SK-N-SH (cell line): Measurements from ENCODE around the gene DENND1A. TPM values are rescaled to one million over a fixed set of nuclear protein-coding genes. Genes with fewer than 3 reads are reported as not detected.

Experiments used
- CTCF ChIA-PET: fragments of 300-600, 350-600 bp; formaldehyde crosslinking; extraction: SDS; loops from one replicate; lab custom pipeline; 2021; lab: Yijun Ruan, JAX
- POLR2A ChIA-PET: fragments of 350-600 bp; sonication (Branson Sonifier 250); formaldehyde crosslinking; extraction: SDS; loops from one replicate; lab custom pipeline; 2020; ENCODE audit warnings: antibody characterized with exemption, inconsistent platforms; lab: Yijun Ruan, JAX
- DNase-seq: peaks from one replicate; pipeline ENCODE4 v3.0.0; 2012
- H2AFZ ChIP-seq: fragments of 200-600 bp; sonication (generic); 2 replicates; pipeline ENCODE4 v1.8.1; 2016; ENCODE audit warnings: antibody characterized with exemption, mild to moderate bottlenecking, low read depth
- H3F3A ChIP-seq: fragments of 200-600 bp; sonication (generic); replicated peaks from 2 replicates; pipeline ENCODE3; 2016; ENCODE audit warnings: antibody characterized with exemption, mild to moderate bottlenecking; ENCODE audit not compliant: insufficient read depth
- H3K27ac ChIP-seq, 2 experiments: fragments of 200-500 bp in 1 of 2; fragments of 200-600 bp in 1 of 2; sonication (Bioruptor generic) in 1 of 2; sonication (generic), shearing (Covaris generic) in 1 of 2; 2 replicates each; pipeline versions ENCODE4 v1.5.1 to v1.6.1; 2014 to 2016; ENCODE audit warnings: low read depth in 2 of 2, inconsistent platforms in 1 of 2, low read length in 1 of 2, mild to moderate bottlenecking in 1 of 2, mixed read lengths in 1 of 2
- H3K27me3 ChIP-seq: fragments of 200-600 bp; sonication (generic), shearing (Covaris generic); 2 replicates; pipeline ENCODE4 v1.6.1; 2016; ENCODE audit warnings: mixed run types; ENCODE audit not compliant: insufficient read depth
- H3K36me3 ChIP-seq, 2 experiments: fragments of 200-500 bp in 1 of 2; fragments of 200-600 bp in 1 of 2; sonication (Bioruptor generic) in 1 of 2; sonication (generic) in 1 of 2; replicated peaks in 1 of 2; 2 replicates each; pipeline versions ENCODE3 to v1.5.1; 2014 to 2016; ENCODE audit warnings: low read length in 1 of 2, mild to moderate bottlenecking in 1 of 2; ENCODE audit not compliant: insufficient read depth in 2 of 2, control insufficient read depth in 1 of 2
- H3K4me1 ChIP-seq, 2 experiments: fragments of 200-500 bp in 1 of 2; fragments of 200-600 bp in 1 of 2; sonication (Bioruptor generic) in 1 of 2; sonication (generic), shearing (Covaris generic) in 1 of 2; 2 replicates each; pipeline versions ENCODE4 v1.5.1 to v1.6.1; 2014 to 2016; ENCODE audit warnings: low read depth in 1 of 2, low read length in 1 of 2, mixed run types in 1 of 2; ENCODE audit not compliant: insufficient read depth in 2 of 2, control insufficient read depth in 1 of 2
- H3K4me2 ChIP-seq: fragments of 200-600 bp; sonication (generic), shearing (Covaris generic); 2 replicates; pipeline ENCODE4 v1.6.1; 2017; ENCODE audit warnings: mixed run types
- H3K4me3 ChIP-seq, 2 experiments: fragments of 200-500 bp in 1 of 2; fragments of 200-600 bp in 1 of 2; sonication (Bioruptor generic) in 1 of 2; sonication (generic), shearing (Covaris generic) in 1 of 2; 2 replicates each; pipeline versions ENCODE4 v1.5.1 to v1.8.1; 2014 to 2016; ENCODE audit warnings: low read depth in 2 of 2, inconsistent platforms in 1 of 2, low read length in 1 of 2, mild to moderate bottlenecking in 1 of 2, mixed read lengths in 1 of 2, moderate library complexity in 1 of 2
- H3K79me2 ChIP-seq: fragments of 200-600 bp; sonication (generic); 2 replicates; pipeline ENCODE4 v1.8.1; 2017; ENCODE audit warnings: mild to moderate bottlenecking; ENCODE audit not compliant: insufficient read depth
- H3K9ac ChIP-seq: fragments of 200-600 bp; sonication (generic); 2 replicates; pipeline ENCODE4 v1.6.1; 2017; ENCODE audit warnings: mixed run types
- H3K9me2 ChIP-seq: fragments of 200-600 bp; sonication (generic); 2 replicates; pipeline ENCODE4 v1.6.1; 2017; ENCODE audit warnings: mixed run types
- H3K9me3 ChIP-seq: fragments of 200-600 bp; sonication (generic); 2 replicates; pipeline ENCODE4 v1.6.1; 2017; ENCODE audit warnings: mixed run types, mild to moderate bottlenecking, moderate library complexity
- H4K20me1 ChIP-seq: fragments of 200-600 bp; sonication (generic); 2 replicates; pipeline ENCODE4 v1.6.1; 2017; ENCODE audit warnings: mild to moderate bottlenecking, mixed run types; ENCODE audit not compliant: insufficient read depth
- CHD2 ChIP-seq: fragments of 150-350 bp; IDR thresholded peaks from 2 replicates; pipeline ENCODE4 v1.6.1; 2018; ENCODE audit warnings: low read length; ENCODE audit not compliant: partially characterized antibody
- ELF1 ChIP-seq: IDR thresholded peaks from 2 replicates; pipeline ENCODE4 v1.4.0; 2012
- EP300 ChIP-seq, 2 experiments: IDR thresholded peaks; 2 replicates each; pipeline versions ENCODE4 v1.4.0 to v1.6.1; 2012; ENCODE audit warnings: borderline replicate concordance in 1 of 2, low read depth in 1 of 2, low read length in 1 of 2
- FOSL2 ChIP-seq: IDR thresholded peaks from 2 replicates; pipeline ENCODE4 v1.4.0; 2012; ENCODE audit warnings: low read depth, mild to moderate bottlenecking, moderate library complexity, borderline replicate concordance
- FOXJ3 ChIP-seq: sonication (generic); formaldehyde crosslinking; IDR thresholded peaks from 2 replicates; pipeline ENCODE4 v1.5.1; 2020; ENCODE audit warnings: mild to moderate bottlenecking, missing genetic modification reagents
- FOXM1 ChIP-seq: IDR thresholded peaks from 2 replicates; pipeline ENCODE4 v1.4.0; 2012; ENCODE audit warnings: low read depth, mild to moderate bottlenecking
- GABPA ChIP-seq: IDR thresholded peaks from 2 replicates; pipeline ENCODE4 v1.4.0; 2012; ENCODE audit warnings: low read depth, mild to moderate bottlenecking
- GATA2 ChIP-seq: sonication (generic); formaldehyde crosslinking; IDR thresholded peaks from 2 replicates; pipeline ENCODE4 v1.5.0; 2020; ENCODE audit warnings: mild to moderate bottlenecking, missing genetic modification reagents
- JUND ChIP-seq: IDR thresholded peaks from 2 replicates; pipeline ENCODE4 v1.4.0; 2012
- MAX ChIP-seq: IDR thresholded peaks from 2 replicates; pipeline ENCODE4 v1.4.0; 2012; ENCODE audit warnings: low read depth
- MEF2A ChIP-seq: IDR thresholded peaks from 2 replicates; pipeline ENCODE4 v1.4.0; 2012; ENCODE audit warnings: low read depth, borderline replicate concordance
- NRF1 ChIP-seq: IDR thresholded peaks from 2 replicates; pipeline ENCODE4 v1.6.1; 2012; ENCODE audit warnings: low read depth, mild to moderate bottlenecking, low read length
- POLR2AphosphoS5 ChIP-seq: IDR thresholded peaks from 2 replicates; pipeline ENCODE4 v1.6.1; 2012; ENCODE audit warnings: low read depth, low read length
- RAD21 ChIP-seq: IDR thresholded peaks from 2 replicates; pipeline ENCODE4 v1.6.1; 2012; ENCODE audit warnings: mild to moderate bottlenecking, low read length
- RCOR1 ChIP-seq: fragments of 150-350 bp; IDR thresholded peaks from 2 replicates; pipeline ENCODE4 v1.6.1; 2017; ENCODE audit warnings: antibody characterized with exemption, low read length
- RFX5 ChIP-seq: IDR thresholded peaks from 2 replicates; pipeline ENCODE4 v1.6.1; 2012; ENCODE audit warnings: mild to moderate bottlenecking, improper control_type of control experiment, low read length
- RXRA ChIP-seq: IDR thresholded peaks from 2 replicates; pipeline ENCODE4 v1.4.0; 2012; ENCODE audit warnings: low read depth, mild to moderate bottlenecking, borderline replicate concordance
- SMC3 ChIP-seq: IDR thresholded peaks from 2 replicates; pipeline ENCODE4 v1.6.1; 2012; ENCODE audit warnings: low read depth, low read length, improper control_type of control experiment
- TEAD4 ChIP-seq: IDR thresholded peaks from 2 replicates; pipeline ENCODE4 v1.4.0; 2012; ENCODE audit warnings: mild to moderate bottlenecking, borderline replicate concordance; ENCODE audit not compliant: insufficient read depth
- YY1 ChIP-seq: IDR thresholded peaks from 2 replicates; pipeline ENCODE4 v1.4.0; 2012; ENCODE audit warnings: low read depth, mild to moderate bottlenecking
- WGBS: methylation state at CpG from one replicate; pipeline ENCODE4 v1.1.6; 2017; ENCODE audit warnings: low lambda C conversion rate; 5-methylcytosine and 5-hydroxymethylcytosine counted together
- polyA plus RNA-seq, 3 experiments: library from polyadenylated mRNA; depleted of rRNA; stranded (reverse); fragments of >200 nt; gene quantifications; 2 replicates each; pipeline ENCODE4 v1.2.3, GENCODE V29; 2012
- TF ChIP-seq, protein P1 (sequence below): IDR thresholded peaks from 2 replicates; pipeline ENCODE4; 2012
- TF ChIP-seq, protein P2 (sequence below): fragments of 150-350 bp; IDR thresholded peaks from 2 replicates; pipeline ENCODE4 v1.6.1; 2016; ENCODE audit warnings: mild to moderate bottlenecking, low read depth, low read length
- TF ChIP-seq, protein P3 (sequence below): IDR thresholded peaks from 2 replicates; pipeline ENCODE4 v1.4.0; 2012; ENCODE audit warnings: low read depth, borderline replicate concordance
- TF ChIP-seq, protein P4 (sequence below): fragments of 200-600 bp; sonication (generic); IDR thresholded peaks from 2 replicates; pipeline ENCODE4 v1.6.1; 2017; ENCODE audit warnings: antibody characterized with exemption, mild to moderate bottlenecking, moderate library complexity

The DENND1A gene
- polyA plus RNA-seq, 1 of the 3 experiments (the other 2 are of a cell fraction), result 25.4 TPM

GRCh38 chr9:123772967-123773366 is 157.0 kb downstream of the DENND1A start:
- no peaks in the 10 kb centered on the region for H3K9me3 ChIP-seq
- no peaks in the 10 kb centered on the region for H3K36me3 ChIP-seq
- H3K4me3 ChIP-seq, result no peak overlapping the region
- H3K4me1 ChIP-seq, result peaks cover 3 to 8% of the 10 kb centered on the region in 2 experiments; a peak in 2 of 4 replicates
- no peak for DNase-seq
- H3K9me2 ChIP-seq, result no peaks in the 10 kb centered on the region
- no peaks in the 10 kb centered on the region for H3K79me2 ChIP-seq
- H2AFZ ChIP-seq, result no peak overlapping the region
- H3K4me2 ChIP-seq, result no peak overlapping the region
- peaks cover 3% of the 10 kb centered on the region for H3F3A ChIP-seq
- WGBS, result 90% methylated on average over 1 of the region's 1 CpG
- no peak for TF ChIP-seq YY1
- TF ChIP-seq, protein P1, sequence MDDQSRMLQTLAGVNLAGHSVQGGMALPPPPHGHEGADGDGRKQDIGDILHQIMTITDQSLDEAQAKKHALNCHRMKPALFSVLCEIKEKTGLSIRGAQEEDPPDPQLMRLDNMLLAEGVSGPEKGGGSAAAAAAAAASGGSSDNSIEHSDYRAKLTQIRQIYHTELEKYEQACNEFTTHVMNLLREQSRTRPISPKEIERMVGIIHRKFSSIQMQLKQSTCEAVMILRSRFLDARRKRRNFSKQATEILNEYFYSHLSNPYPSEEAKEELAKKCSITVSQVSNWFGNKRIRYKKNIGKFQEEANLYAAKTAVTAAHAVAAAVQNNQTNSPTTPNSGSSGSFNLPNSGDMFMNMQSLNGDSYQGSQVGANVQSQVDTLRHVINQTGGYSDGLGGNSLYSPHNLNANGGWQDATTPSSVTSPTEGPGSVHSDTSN, result no peak
- no peak for TF ChIP-seq RFX5
- no peak for TF ChIP-seq SMC3
- TF ChIP-seq RCOR1, result no peak
- TF ChIP-seq JUND, result no peak
- no peak for TF ChIP-seq RAD21
- TF ChIP-seq FOSL2, result no peak
- no peak for TF ChIP-seq FOXJ3 (CRISPR knock-in tag)
- TF ChIP-seq, protein P2, sequence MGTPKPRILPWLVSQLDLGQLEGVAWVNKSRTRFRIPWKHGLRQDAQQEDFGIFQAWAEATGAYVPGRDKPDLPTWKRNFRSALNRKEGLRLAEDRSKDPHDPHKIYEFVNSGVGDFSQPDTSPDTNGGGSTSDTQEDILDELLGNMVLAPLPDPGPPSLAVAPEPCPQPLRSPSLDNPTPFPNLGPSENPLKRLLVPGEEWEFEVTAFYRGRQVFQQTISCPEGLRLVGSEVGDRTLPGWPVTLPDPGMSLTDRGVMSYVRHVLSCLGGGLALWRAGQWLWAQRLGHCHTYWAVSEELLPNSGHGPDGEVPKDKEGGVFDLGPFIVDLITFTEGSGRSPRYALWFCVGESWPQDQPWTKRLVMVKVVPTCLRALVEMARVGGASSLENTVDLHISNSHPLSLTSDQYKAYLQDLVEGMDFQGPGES, result no peak
- TF ChIP-seq GATA2 (CRISPR knock-in tag), result no peak
- no peak for TF ChIP-seq ELF1
- TF ChIP-seq RXRA, result no peak
- TF ChIP-seq MAX, result no peak
- TF ChIP-seq GABPA, result no peak
- TF ChIP-seq MEF2A, result no peak
- TF ChIP-seq FOXM1, result no peak
- no peak for TF ChIP-seq EP300 (IDR thresholded peaks at IDR 0.05; ENCODE audit: borderline replicate concordance in 1 of 2, low read depth in 1 of 2, low read length in 1 of 2)
- no peak for TF ChIP-seq POLR2AphosphoS5
- CTCF ChIA-PET, result no interaction called here
- no peak overlapping the region for H3K9ac ChIP-seq
- H3K27me3 ChIP-seq, result no peaks in the 10 kb centered on the region
- POLR2A ChIA-PET, result no interaction called here
- no peaks in the 10 kb centered on the region for H4K20me1 ChIP-seq
- no peak overlapping the region for H3K27ac ChIP-seq

DNA sequence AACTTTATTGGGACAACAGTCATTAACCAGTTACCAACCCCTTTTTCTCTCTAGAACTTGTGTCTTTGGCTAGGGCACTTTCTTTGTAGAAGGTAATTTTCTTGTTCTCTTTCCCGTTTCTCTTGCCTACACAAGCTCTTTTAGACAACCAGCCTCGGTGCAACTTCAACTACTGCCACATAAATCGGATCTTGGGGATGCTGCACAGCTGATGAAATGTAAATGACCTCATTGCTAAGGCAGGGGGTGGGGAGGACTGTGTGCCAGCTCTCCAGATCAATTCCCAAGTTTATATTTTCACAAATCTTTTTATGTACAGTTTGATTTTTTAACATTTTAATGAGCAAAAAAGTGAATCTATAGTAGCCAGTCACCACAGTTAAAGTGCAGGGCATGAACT is 157.6 kb downstream of the DENND1A start:
- H3K27ac ChIP-seq, result no peak overlapping the region
- DNase-seq, result no peak
- ChIA-PET CTCF (no interaction called here), POLR2A (no interaction called here)
- 92% methylated on average over 3 of the region's 3 CpGs for WGBS
- H2AFZ ChIP-seq, result no peak overlapping the region
- H3K4me1 ChIP-seq, result peaks cover 3 to 8% of the 10 kb centered on the region in 2 experiments; a peak in 2 of 4 replicates
- H3K9ac ChIP-seq, result no peak overlapping the region
- no peaks in the 10 kb centered on the region for H3K79me2 ChIP-seq
- peaks cover 3% of the 10 kb centered on the region for H3F3A ChIP-seq
- H3K9me3 ChIP-seq, result no peaks in the 10 kb centered on the region
- H3K27me3 ChIP-seq, result no peaks in the 10 kb centered on the region
- H3K4me3 ChIP-seq, result no peak overlapping the region
- peaks cover 0 to 4% of the 10 kb centered on the region in 2 experiments for H3K36me3 ChIP-seq
- no peaks in the 10 kb centered on the region for H4K20me1 ChIP-seq
- no peak overlapping the region for H3K4me2 ChIP-seq
- no peaks in the 10 kb centered on the region for H3K9me2 ChIP-seq
- TF ChIP-seq POLR2AphosphoS5 (no peak), RCOR1 (no peak), RFX5 (no peak), MEF2A (no peak), SMC3 (no peak), NRF1 (no peak), CHD2 (no peak), YY1 (no peak), TEAD4 (no peak), RAD21 (no peak)
- TF ChIP-seq, protein P3, sequence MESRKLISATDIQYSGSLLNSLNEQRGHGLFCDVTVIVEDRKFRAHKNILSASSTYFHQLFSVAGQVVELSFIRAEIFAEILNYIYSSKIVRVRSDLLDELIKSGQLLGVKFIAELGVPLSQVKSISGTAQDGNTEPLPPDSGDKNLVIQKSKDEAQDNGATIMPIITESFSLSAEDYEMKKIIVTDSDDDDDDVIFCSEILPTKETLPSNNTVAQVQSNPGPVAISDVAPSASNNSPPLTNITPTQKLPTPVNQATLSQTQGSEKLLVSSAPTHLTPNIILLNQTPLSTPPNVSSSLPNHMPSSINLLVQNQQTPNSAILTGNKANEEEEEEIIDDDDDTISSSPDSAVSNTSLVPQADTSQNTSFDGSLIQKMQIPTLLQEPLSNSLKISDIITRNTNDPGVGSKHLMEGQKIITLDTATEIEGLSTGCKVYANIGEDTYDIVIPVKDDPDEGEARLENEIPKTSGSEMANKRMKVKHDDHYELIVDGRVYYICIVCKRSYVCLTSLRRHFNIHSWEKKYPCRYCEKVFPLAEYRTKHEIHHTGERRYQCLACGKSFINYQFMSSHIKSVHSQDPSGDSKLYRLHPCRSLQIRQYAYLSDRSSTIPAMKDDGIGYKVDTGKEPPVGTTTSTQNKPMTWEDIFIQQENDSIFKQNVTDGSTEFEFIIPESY, result no peak
- TF ChIP-seq, protein P4, sequence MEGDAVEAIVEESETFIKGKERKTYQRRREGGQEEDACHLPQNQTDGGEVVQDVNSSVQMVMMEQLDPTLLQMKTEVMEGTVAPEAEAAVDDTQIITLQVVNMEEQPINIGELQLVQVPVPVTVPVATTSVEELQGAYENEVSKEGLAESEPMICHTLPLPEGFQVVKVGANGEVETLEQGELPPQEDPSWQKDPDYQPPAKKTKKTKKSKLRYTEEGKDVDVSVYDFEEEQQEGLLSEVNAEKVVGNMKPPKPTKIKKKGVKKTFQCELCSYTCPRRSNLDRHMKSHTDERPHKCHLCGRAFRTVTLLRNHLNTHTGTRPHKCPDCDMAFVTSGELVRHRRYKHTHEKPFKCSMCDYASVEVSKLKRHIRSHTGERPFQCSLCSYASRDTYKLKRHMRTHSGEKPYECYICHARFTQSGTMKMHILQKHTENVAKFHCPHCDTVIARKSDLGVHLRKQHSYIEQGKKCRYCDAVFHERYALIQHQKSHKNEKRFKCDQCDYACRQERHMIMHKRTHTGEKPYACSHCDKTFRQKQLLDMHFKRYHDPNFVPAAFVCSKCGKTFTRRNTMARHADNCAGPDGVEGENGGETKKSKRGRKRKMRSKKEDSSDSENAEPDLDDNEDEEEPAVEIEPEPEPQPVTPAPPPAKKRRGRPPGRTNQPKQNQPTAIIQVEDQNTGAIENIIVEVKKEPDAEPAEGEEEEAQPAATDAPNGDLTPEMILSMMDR, result no peak
